Calu3 (cell line): ENCODE data around the gene ATP2B1. TPM values are rescaled to one million over a fixed set of nuclear protein-coding genes. Genes with fewer than 3 reads are reported as not detected.
"Not testable (repeated sequence)": the region's sequence is repeated elsewhere in the genome, so short reads cannot be mapped to it uniquely, and the experiment has no call there.

Source experiments
- BruUV-seq: library from RNA; stranded (reverse); fragments of 400-500 nt; replicated peaks from 2 replicates; lab custom pipeline; 2021; lab: Mats Ljungman, UMichigan
- CTCF ChIA-PET: fragments of 300-600 bp; sonication (Branson Sonifier 250); formaldehyde crosslinking; loops from one replicate; lab custom pipeline; 2022; ENCODE audit warnings: antibody characterized with exemption; lab: Charles Lee
- DNase-seq: peaks from one replicate; pipeline ENCODE4 v3.0.0; 2022
- H3K27ac Mint-ChIP-seq: one replicate; pipeline ENCODE4 v1.8.0; 2022; ENCODE audit warnings: mixed read lengths; ENCODE audit not compliant: unreplicated experiment
- H3K27me3 Mint-ChIP-seq: one replicate; pipeline ENCODE4 v1.8.0; 2022; ENCODE audit warnings: mixed read lengths; ENCODE audit not compliant: unreplicated experiment
- H3K36me3 Mint-ChIP-seq: one replicate; pipeline ENCODE4 v1.8.0; 2022; ENCODE audit warnings: mild to moderate bottlenecking, moderate library complexity, mixed read lengths; ENCODE audit not compliant: insufficient read depth, unreplicated experiment
- H3K4me1 Mint-ChIP-seq: one replicate; pipeline ENCODE4 v1.8.0; 2022; ENCODE audit warnings: mild to moderate bottlenecking, low read depth, mixed read lengths; ENCODE audit not compliant: unreplicated experiment
- H3K4me3 Mint-ChIP-seq: one replicate; pipeline ENCODE4 v1.8.0; 2022; ENCODE audit warnings: mild to moderate bottlenecking, low read depth, moderate library complexity, mixed read lengths; ENCODE audit not compliant: unreplicated experiment
- H3K9me3 Mint-ChIP-seq: one replicate; pipeline ENCODE4 v1.8.0; 2022; ENCODE audit warnings: low read depth, mixed read lengths; ENCODE audit not compliant: unreplicated experiment
- CTCF ChIP-seq: fragments of 200-600 bp; IDR thresholded peaks from one replicate; pipeline ENCODE4 v1.8.0; 2022; ENCODE audit warnings: antibody characterized with exemption; ENCODE audit not compliant: unreplicated experiment
- intact Hi-C: fragments of 100-400 bp; cut with micrococcal nuclease; formaldehyde crosslinking; loops from one replicate; pipeline ENCODE4 v1.10.0; 2022; ENCODE audit not compliant: unreplicated experiment
- total RNA-seq: library from RNA; stranded (reverse); gene quantifications from 2 replicates; pipeline ENCODE4 v1.2.3, GENCODE V29; 2022

Gene ATP2B1
- total RNA-seq, 1 experiment from 2014 or later = 73.6 TPM

GRCh38 chr12:89698607-89699006 lies 10.0 kb downstream of the ATP2B1 start:
- H3K27me3 Mint-ChIP-seq = no peaks in the 10 kb centered on the region
- H3K9me3 Mint-ChIP-seq = no peaks in the 10 kb centered on the region
- H3K27ac Mint-ChIP-seq = no peak overlapping the region
- no peak for TF ChIP-seq CTCF
- BruUV-seq = no TSS peak
- no peak for DNase-seq
- H3K4me1 Mint-ChIP-seq = peaks cover 66% of the 10 kb centered on the region
- H3K4me3 Mint-ChIP-seq = no peak overlapping the region
- H3K36me3 Mint-ChIP-seq = no peaks in the 10 kb centered on the region
- intact Hi-C loops = no loop called here
- CTCF ChIA-PET = interaction anchor here (0.6 kb wide), 1 partner anchor 700 kb away, joined by 5 read pairs; no protein-coding TSS in a partner anchor

DNA sequence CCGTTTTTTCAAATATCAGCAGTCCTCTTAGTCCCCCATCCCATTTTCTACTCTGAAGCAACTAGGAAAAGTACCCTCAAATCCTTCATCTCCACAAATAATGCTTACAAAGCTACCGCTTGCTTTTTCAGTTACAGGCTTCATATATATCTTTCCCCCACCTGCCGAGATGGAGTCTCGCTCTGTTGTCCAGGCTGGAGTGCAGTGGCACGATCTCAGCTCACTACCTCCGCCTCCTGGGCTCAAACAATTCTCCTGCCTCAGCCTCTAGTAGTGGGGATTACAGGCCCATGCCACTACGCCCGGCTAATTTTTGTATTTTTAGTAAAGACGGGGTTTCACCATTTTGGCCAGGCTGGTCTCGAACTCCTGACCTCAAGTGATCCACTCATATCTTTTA lies 10.9 kb downstream of the ATP2B1 start:
- BruUV-seq, DNase-seq, H3K4me3 Mint-ChIP-seq, intact Hi-C loops, H3K27me3 Mint-ChIP-seq, H3K36me3 Mint-ChIP-seq, H3K27ac Mint-ChIP-seq, H3K9me3 Mint-ChIP-seq: not testable (repeated sequence)
- CTCF ChIA-PET = interaction anchor here (0.6 kb wide), 1 partner anchor 69 kb away, joined by 8 read pairs; no protein-coding TSS in a partner anchor
- peaks cover 70% of the 10 kb centered on the region for H3K4me1 Mint-ChIP-seq

GRCh38 chr12:89697296-89697695 lies 11.3 kb downstream of the ATP2B1 start:
- H3K4me3 Mint-ChIP-seq = no peak overlapping the region
- H3K36me3 Mint-ChIP-seq = no peaks in the 10 kb centered on the region
- intact Hi-C loops = no loop called here
- H3K4me1 Mint-ChIP-seq = peaks cover 71% of the 10 kb centered on the region
- no TSS peak for BruUV-seq
- CTCF ChIA-PET = interaction anchor here (0.6 kb wide), 1 partner anchor 68 kb away, joined by 8 read pairs; no protein-coding TSS in a partner anchor
- no peak overlapping the region for H3K27ac Mint-ChIP-seq
- DNase-seq = no peak
- H3K27me3 Mint-ChIP-seq = no peaks in the 10 kb centered on the region
- no peaks in the 10 kb centered on the region for H3K9me3 Mint-ChIP-seq
- no peak for TF ChIP-seq CTCF

DNA sequence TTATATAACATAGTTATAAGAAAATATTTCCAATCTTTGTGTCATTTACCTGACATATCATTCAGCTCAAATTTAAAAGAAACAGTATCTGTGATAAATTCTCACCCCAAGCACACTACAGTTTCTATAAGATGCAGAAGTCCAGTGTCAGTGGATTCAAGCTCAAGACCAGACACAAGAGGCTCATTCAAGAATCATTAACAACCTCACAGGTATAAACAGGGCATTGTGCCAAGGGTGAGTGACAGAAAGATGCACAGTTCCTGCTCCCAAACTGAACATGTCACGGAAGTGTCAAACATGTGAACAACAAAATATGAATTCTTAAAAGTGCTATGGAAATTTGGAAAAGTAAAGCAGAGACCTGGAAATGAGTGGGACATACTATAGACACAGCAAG lies 12.8 kb downstream of the ATP2B1 start:
- CTCF ChIA-PET = interaction anchor here (0.6 kb wide), 1 partner anchor 199 kb away, joined by 3 read pairs; no protein-coding TSS in a partner anchor
- peaks cover 59% of the 10 kb centered on the region for H3K4me1 Mint-ChIP-seq
- DNase-seq = no peak
- intact Hi-C loops = no loop called here
- H3K27me3 Mint-ChIP-seq = no peaks in the 10 kb centered on the region
- no TSS peak for BruUV-seq
- no peaks in the 10 kb centered on the region for H3K36me3 Mint-ChIP-seq
- TF ChIP-seq CTCF = no peak
- no peak overlapping the region for H3K4me3 Mint-ChIP-seq
- no peaks in the 10 kb centered on the region for H3K9me3 Mint-ChIP-seq
- no peak overlapping the region for H3K27ac Mint-ChIP-seq

- intact Hi-C loops = no loop called here
- CTCF ChIA-PET = interaction anchor here (0.6 kb wide), 1 partner anchor 12 kb away, joined by 4 read pairs; no protein-coding TSS in a partner anchor
- no peak for DNase-seq
- BruUV-seq = no TSS peak
- Mint-ChIP-seq H3K9me3 (no peaks in the 10 kb centered on the region), H3K27ac (no peak overlapping the region), H3K4me3 (no peak overlapping the region), H3K4me1 (peaks cover 52% of the 10 kb centered on the region), H3K27me3 (no peaks in the 10 kb centered on the region), H3K36me3 (no peaks in the 10 kb centered on the region)
- no peak for TF ChIP-seq CTCF
Measured at GRCh38 chr12:89695100-89695499, 13.5 kb downstream of the ATP2B1 start.
